ENCODE results near the gene PLB1. TPM values are rescaled to one million over a fixed set of nuclear protein-coding genes. Genes with fewer than 3 reads are reported as not detected.

Gene PLB1
- total RNA-seq, 1 donor from 2014 or later = 2.5 TPM

- H3K27ac ChIP-seq = peak overlapping the region; percentile 72
These were observed 47.1 kb upstream of the PLB1 start for GRCh38 chr2:28448793-28449100.

GRCh38 chr2:28449126-28449487, 46.8 kb upstream of the PLB1 start:
- TF ChIP-seq POLR2A (IDR thresholded peaks at IDR 0.05) (no peak), POLR2AphosphoS5 (IDR thresholded peaks at IDR 0.05; ENCODE audit: insufficient read depth in 1 of 2, low read depth in 1 of 2) (no peak), CTCF (IDR thresholded peaks at IDR 0.05) (no peak)
- Histone ChIP-seq H3K9me3 (no peaks in the 10 kb centered on the region), H3K4me3 (no peak overlapping the region), H3K4me1 (peaks cover 59% of the 10 kb centered on the region), H3K36me3 (no peaks in the 10 kb centered on the region), H3K27me3 (no peaks in the 10 kb centered on the region), H3K27ac (peak overlapping the region; percentile 72)
- intact Hi-C loops (cut with DNase I) = loop anchor here (5.0 kb wide), 2 partner anchors 42 to 747 kb away; no protein-coding TSS in a partner anchor
- DNase-seq (ENCODE audit: extremely low spot score in 2 of 2) = no peak

More at GRCh38 chr2:28448793-28449100, 47.1 kb upstream of the PLB1 start:
- Histone ChIP-seq H3K4me1 (peaks cover 59% of the 10 kb centered on the region), H3K27me3 (no peaks in the 10 kb centered on the region), H3K36me3 (no peaks in the 10 kb centered on the region), H3K9me3 (no peaks in the 10 kb centered on the region), H3K4me3 (no peak overlapping the region)
- no peak for DNase-seq (ENCODE audit: extremely low spot score in 2 of 2)
- TF ChIP-seq POLR2AphosphoS5 (IDR thresholded peaks at IDR 0.05; ENCODE audit: insufficient read depth in 1 of 2, low read depth in 1 of 2) (no peak), POLR2A (IDR thresholded peaks at IDR 0.05) (no peak), CTCF (IDR thresholded peaks at IDR 0.05) (no peak)
- intact Hi-C loops (cut with DNase I) = loop anchor here (5.0 kb wide), 2 partner anchors 41 to 746 kb away; no protein-coding TSS in a partner anchor

- intact Hi-C loops (cut with DNase I) = loop anchor here (5.0 kb wide), 2 partner anchors 42 to 747 kb away; no protein-coding TSS in a partner anchor
- no peak for TF ChIP-seq POLR2A (IDR thresholded peaks at IDR 0.05)
- TF ChIP-seq POLR2AphosphoS5 (IDR thresholded peaks at IDR 0.05; ENCODE audit: insufficient read depth in 1 of 2, low read depth in 1 of 2) = peak in 1 of 2 donors; percentile 18
- DNase-seq (ENCODE audit: extremely low spot score in 2 of 2) = no peak
- Histone ChIP-seq H3K4me1 (peaks cover 59% of the 10 kb centered on the region), H3K4me3 (no peak overlapping the region), H3K27me3 (no peaks in the 10 kb centered on the region), H3K27ac (peak overlapping the region; percentile 17), H3K9me3 (no peaks in the 10 kb centered on the region), H3K36me3 (no peaks in the 10 kb centered on the region)
These were observed 46.1 kb upstream of the PLB1 start for GRCh38 chr2:28449488-28450395.

GRCh38 chr2:28450901-28451565, 44.8 kb upstream of the PLB1 start:
- Histone ChIP-seq H3K4me1 (peaks cover 48% of the 10 kb centered on the region), H3K27ac (no peak overlapping the region), H3K36me3 (no peaks in the 10 kb centered on the region), H3K9me3 (no peaks in the 10 kb centered on the region), H3K27me3 (no peaks in the 10 kb centered on the region), H3K4me3 (no peak overlapping the region)
- no peak for DNase-seq (ENCODE audit: extremely low spot score in 2 of 2)
- intact Hi-C loops (cut with DNase I) = no loop called here
- TF ChIP-seq POLR2A (IDR thresholded peaks at IDR 0.05) (no peak), POLR2AphosphoS5 (IDR thresholded peaks at IDR 0.05; ENCODE audit: insufficient read depth in 1 of 2, low read depth in 1 of 2) (no peak), CTCF (IDR thresholded peaks at IDR 0.05) (no peak)

GRCh38 chr2:28451793-28452533, 43.9 kb upstream of the PLB1 start:
- Histone ChIP-seq H3K27ac (no peak overlapping the region), H3K4me3 (no peak overlapping the region), H3K4me1 (peaks cover 39% of the 10 kb centered on the region), H3K27me3 (no peaks in the 10 kb centered on the region), H3K9me3 (no peaks in the 10 kb centered on the region), H3K36me3 (no peaks in the 10 kb centered on the region)
- intact Hi-C loops (cut with DNase I) = no loop called here
- DNase-seq (ENCODE audit: extremely low spot score in 2 of 2) = no peak
- TF ChIP-seq POLR2A (IDR thresholded peaks at IDR 0.05) = no peak
- no peak for TF ChIP-seq POLR2AphosphoS5 (IDR thresholded peaks at IDR 0.05; ENCODE audit: insufficient read depth in 1 of 2, low read depth in 1 of 2)
- TF ChIP-seq CTCF (IDR thresholded peaks at IDR 0.05) = no peak
